Upper lobe of left lung (tissue), 6 donors: ENCODE results near the gene SAFB. TPM values are rescaled to one million over a fixed set of nuclear protein-coding genes. Genes with fewer than 3 reads are reported as not detected.

ENCODE experiments used
- ATAC-seq, 2 donors: fragments of 200-7000 bp; cut with Tn5 transposase; one replicate each; pipeline ENCODE4 v1.9.1; 2022; ENCODE audit warnings: mild to moderate bottlenecking in 2 of 2, moderate library complexity in 2 of 2; ENCODE audit not compliant: low FRiP score in 2 of 2
- DNase-seq, 2 donors: peaks; one replicate each; pipeline ENCODE4 v3.0.0-alpha.2; 2019 to 2020
- H3K27ac ChIP-seq, 4 donors: fragments of 200-600 bp; sonication (generic); one replicate each; pipeline ENCODE4 v1.5.1; 2016 to 2019
- H3K27me3 ChIP-seq, 4 donors: fragments of 200-600 bp; sonication (generic); one replicate each; pipeline ENCODE4 v1.5.1; 2017 to 2019
- H3K36me3 ChIP-seq, 4 donors: fragments of 200-600 bp; sonication (generic); one replicate each; pipeline ENCODE4 v1.5.1; 2016 to 2019
- H3K4me1 ChIP-seq, 4 donors: fragments of 200-600 bp; sonication (generic); one replicate each; pipeline ENCODE4 v1.5.1; 2018 to 2019
- H3K4me3 ChIP-seq, 4 donors: fragments of 200-600 bp; sonication (generic); one replicate each; pipeline ENCODE4 v1.5.1; 2017 to 2019; ENCODE audit warnings: mild to moderate bottlenecking in 2 of 4, moderate library complexity in 1 of 4
- H3K9me3 ChIP-seq, 4 donors: fragments of 200-600 bp; sonication (generic); one replicate each; pipeline ENCODE4 v1.5.1; 2018 to 2019
- CTCF ChIP-seq, 6 experiments: fragments of 450-650 bp in 4 of 6; fragments of 200-600 bp in 2 of 6; sonication (generic) in 2 of 6; IDR thresholded peaks; one replicate each; pipeline ENCODE4 v1.5.1; 2016 to 2019; ENCODE audit warnings: antibody characterized with exemption in 6 of 6
- EP300 ChIP-seq, 4 donors: sonication (generic); formaldehyde crosslinking; IDR thresholded peaks; one replicate each; pipeline ENCODE4 v1.5.1; 2017; ENCODE audit warnings: antibody characterized with exemption in 4 of 4, control low read depth in 2 of 4
- POLR2A ChIP-seq, 4 donors: fragments of 450-650 bp; IDR thresholded peaks; one replicate each; pipeline ENCODE4 v1.5.1; 2016 to 2017; ENCODE audit warnings: antibody characterized with exemption in 4 of 4, mild to moderate bottlenecking in 2 of 4
- POLR2AphosphoS5 ChIP-seq, 2 donors: sonication (generic); formaldehyde crosslinking; IDR thresholded peaks; one replicate each; pipeline ENCODE4 v1.5.1; 2017; ENCODE audit warnings: antibody characterized with exemption in 2 of 2
- WGBS, 2 donors: methylation state at CpG; one replicate each; pipeline ENCODE4 v1.1.5; 2017 to 2018; 5-methylcytosine and 5-hydroxymethylcytosine counted together
- total RNA-seq, 6 donors: library from RNA; depleted of rRNA in 4 of 6; stranded (reverse); fragments of >200 nt in 4 of 6; gene quantifications; one replicate each; pipeline versions ENCODE4 v1.1.0 to v1.2.1, GENCODE V29; 2016 to 2021
- donor health status: DM: no; HTN: no; CAD: no; lungs with moderate emphysema.
- donor health status: DM: no; HTN: yes; CAD: no; lungs with severe emphysema.

SAFB gene
- total RNA-seq, 6 donors from 2014 or later = 66.4 to 524 (median 113) TPM

GRCh38 chr19:5663904-5664303, 41.0 kb downstream of the SAFB start:
- DNase-seq (peak in 1 of 2 donors; percentile 65), ATAC-seq (no peak)
- Histone ChIP-seq H3K4me1 (no peaks in the 10 kb centered on the region), H3K27ac (no peak overlapping the region), H3K9me3 (no peaks in the 10 kb centered on the region), H3K4me3 (no peak overlapping the region), H3K36me3 (peaks cover 71 to 100% (median 92%) of the 10 kb centered on the region in 4 donors), H3K27me3 (no peaks in the 10 kb centered on the region)
- no peak for TF ChIP-seq POLR2A (IDR thresholded peaks at IDR 0.05)
- TF ChIP-seq EP300 (IDR thresholded peaks at IDR 0.05) = no peak
- TF ChIP-seq POLR2AphosphoS5 (IDR thresholded peaks at IDR 0.05) = no peak
- TF ChIP-seq CTCF (IDR thresholded peaks at IDR 0.05) = no peak
- WGBS, 2 donors = 94 to 96% methylated on average over 17 of the region's 17 CpGs

GRCh38 chr19:5664515-5664914, 41.6 kb downstream of the SAFB start:
- 91 to 100% methylated on average over 1 to 2 of the region's 2 CpGs for WGBS, 2 donors
- ATAC-seq (no peak), DNase-seq (no peak)
- no peaks in the 10 kb centered on the region for H3K27me3 ChIP-seq
- TF ChIP-seq POLR2A (IDR thresholded peaks at IDR 0.05) (no peak), CTCF (IDR thresholded peaks at IDR 0.05) (no peak), EP300 (IDR thresholded peaks at IDR 0.05) (no peak), POLR2AphosphoS5 (IDR thresholded peaks at IDR 0.05) (no peak)
- no peak overlapping the region for H3K4me3 ChIP-seq
- no peaks in the 10 kb centered on the region for H3K9me3 ChIP-seq
- H3K36me3 ChIP-seq = peaks cover 77 to 100% (median 92%) of the 10 kb centered on the region in 4 donors
- no peak overlapping the region for H3K27ac ChIP-seq
- H3K4me1 ChIP-seq = no peaks in the 10 kb centered on the region

GRCh38 chr19:5665781-5666513, 43.1 kb downstream of the SAFB start:
- ATAC-seq = no peak
- no peaks in the 10 kb centered on the region for H3K4me1 ChIP-seq
- no peak for DNase-seq
- TF ChIP-seq EP300 (IDR thresholded peaks at IDR 0.05) (no peak), POLR2A (IDR thresholded peaks at IDR 0.05) (no peak)
- H3K27me3 ChIP-seq = no peaks in the 10 kb centered on the region
- no peaks in the 10 kb centered on the region for H3K9me3 ChIP-seq
- no peak overlapping the region for H3K27ac ChIP-seq
- peaks cover 73 to 97% (median 90%) of the 10 kb centered on the region in 4 donors for H3K36me3 ChIP-seq
- 77 to 86% methylated on average over 10 of the region's 10 CpGs for WGBS, 2 donors
- H3K4me3 ChIP-seq = no peak overlapping the region

GRCh38 chr19:5666921-5667610, 44.2 kb downstream of the SAFB start:
- no peak overlapping the region for H3K27ac ChIP-seq
- no peak overlapping the region for H3K4me3 ChIP-seq
- H3K27me3 ChIP-seq = no peaks in the 10 kb centered on the region
- WGBS, 2 donors = 95 to 97% methylated on average over 24 to 26 of the region's 26 CpGs
- H3K9me3 ChIP-seq = no peaks in the 10 kb centered on the region
- no peaks in the 10 kb centered on the region for H3K4me1 ChIP-seq
- H3K36me3 ChIP-seq = peaks cover 63 to 90% (median 84%) of the 10 kb centered on the region in 4 donors
- DNase-seq = peak in 1 of 2 donors; percentile 73
- TF ChIP-seq EP300 (IDR thresholded peaks at IDR 0.05) (no peak), CTCF (IDR thresholded peaks at IDR 0.05) (no peak), POLR2AphosphoS5 (IDR thresholded peaks at IDR 0.05) (no peak), POLR2A (IDR thresholded peaks at IDR 0.05) (no peak)
- no peak for ATAC-seq

- TF ChIP-seq EP300 (IDR thresholded peaks at IDR 0.05) (no peak), POLR2AphosphoS5 (IDR thresholded peaks at IDR 0.05) (no peak), POLR2A (IDR thresholded peaks at IDR 0.05) (no peak), CTCF (IDR thresholded peaks at IDR 0.05) (no peak)
- no peaks in the 10 kb centered on the region for H3K4me1 ChIP-seq
- 89 to 91% methylated on average over 11 to 22 of the region's 22 CpGs for WGBS, 2 donors
- ATAC-seq = no peak
- no peaks in the 10 kb centered on the region for H3K27me3 ChIP-seq
- no peak overlapping the region for H3K27ac ChIP-seq
- no peak overlapping the region for H3K4me3 ChIP-seq
- H3K36me3 ChIP-seq = peaks cover 56 to 85% (median 77%) of the 10 kb centered on the region in 4 donors
- H3K9me3 ChIP-seq = no peaks in the 10 kb centered on the region
- peak in 1 of 2 donors; percentile 81 for DNase-seq
Observed at GRCh38 chr19:5667751-5668271, 44.9 kb downstream of the SAFB start.
